ENCODE results near the gene PDZD8.

Gene PDZD8

DNA sequence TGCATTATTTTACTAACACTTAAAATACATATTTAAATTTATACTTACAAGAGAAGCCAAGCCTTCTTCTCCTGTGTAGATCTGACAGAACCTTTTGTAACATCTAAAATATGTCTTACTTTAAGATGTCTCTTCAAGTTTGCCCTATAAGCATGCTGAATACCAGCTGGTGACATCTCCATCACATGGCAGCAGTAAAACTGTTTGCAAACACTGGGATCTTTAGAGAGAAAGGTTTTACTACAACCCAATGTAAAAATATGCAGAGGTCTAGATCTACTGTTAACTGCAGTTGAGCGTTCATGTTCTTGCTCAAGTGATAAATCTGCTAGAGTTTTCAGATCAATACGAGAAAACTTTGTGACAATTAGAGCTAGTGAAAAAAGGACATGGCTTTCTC is 23.2 kb downstream of the PDZD8 start:
- Histone ChIP-seq H3K36me3 (ENCODE audit: insufficient read depth, low read length) (no peaks in the 10 kb centered on the region), H3K4me3 (ENCODE audit: low read length) (no peak overlapping the region)

DNA sequence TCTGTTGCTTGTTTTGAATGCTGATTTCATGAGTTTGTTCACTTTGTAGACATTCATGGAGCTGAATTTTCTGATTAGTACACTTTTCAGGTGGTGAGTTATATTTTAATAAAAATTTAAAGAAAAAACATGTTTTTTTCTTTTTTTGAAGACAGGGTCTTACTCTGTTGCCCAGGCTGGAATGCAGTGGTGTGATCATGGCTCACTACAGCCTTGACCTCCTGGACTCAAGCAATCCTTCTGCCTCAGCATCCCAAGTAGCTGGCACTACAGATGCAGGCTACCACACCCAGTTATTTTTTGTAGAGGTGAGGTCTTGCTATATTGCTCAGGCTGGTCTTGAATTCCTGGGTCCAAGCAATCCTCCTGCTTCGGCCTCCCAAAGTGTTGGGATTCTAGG is 23.7 kb downstream of the PDZD8 start:
- Histone ChIP-seq H3K4me3 (ENCODE audit: low read length) (no peak overlapping the region), H3K36me3 (ENCODE audit: insufficient read depth, low read length) (no peaks in the 10 kb centered on the region), H3K27me3 (ENCODE audit: insufficient read depth, low read length) (no peaks in the 10 kb centered on the region), H2AFZ (ENCODE audit: low read depth, low read length) (no peak overlapping the region), H3K4me1 (ENCODE audit: insufficient read depth, low read length) (no peaks in the 10 kb centered on the region), H3K9me3 (ENCODE audit: low read length) (no peaks in the 10 kb centered on the region)

More for the DNA sequence above, 23.2 kb downstream of the PDZD8 start:
- Histone ChIP-seq H3K9me3 (ENCODE audit: low read length) (no peaks in the 10 kb centered on the region), H2AFZ (ENCODE audit: low read depth, low read length) (no peak overlapping the region), H3K4me1 (ENCODE audit: insufficient read depth, low read length) (no peaks in the 10 kb centered on the region), H3K27me3 (ENCODE audit: insufficient read depth, low read length) (no peaks in the 10 kb centered on the region)

DNA sequence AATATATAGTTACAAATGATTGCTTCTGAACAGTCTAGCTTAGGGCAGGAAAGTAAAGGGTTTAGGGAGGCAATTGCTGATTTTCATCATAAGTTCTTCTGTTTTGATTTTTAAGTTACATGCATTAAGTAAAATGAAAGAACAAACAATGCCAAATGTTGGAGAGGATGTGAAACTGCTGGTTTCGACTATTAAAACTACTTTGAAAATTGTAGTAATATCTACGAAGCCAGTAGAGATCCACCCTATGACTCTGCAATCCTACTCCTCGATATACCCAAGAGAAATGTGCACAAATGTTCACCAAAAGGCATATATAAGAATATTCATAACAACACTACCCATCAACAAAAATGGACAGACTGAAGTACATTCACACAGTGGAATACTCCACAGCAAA is 24.3 kb downstream of the PDZD8 start:
- Histone ChIP-seq H3K27me3 (ENCODE audit: insufficient read depth, low read length) (no peaks in the 10 kb centered on the region), H3K4me1 (ENCODE audit: insufficient read depth, low read length) (no peaks in the 10 kb centered on the region), H3K36me3 (ENCODE audit: insufficient read depth, low read length) (no peaks in the 10 kb centered on the region), H3K9me3 (ENCODE audit: low read length) (no peaks in the 10 kb centered on the region), H3K4me3 (ENCODE audit: low read length) (no peak overlapping the region), H2AFZ (ENCODE audit: low read depth, low read length) (no peak overlapping the region)

DNA sequence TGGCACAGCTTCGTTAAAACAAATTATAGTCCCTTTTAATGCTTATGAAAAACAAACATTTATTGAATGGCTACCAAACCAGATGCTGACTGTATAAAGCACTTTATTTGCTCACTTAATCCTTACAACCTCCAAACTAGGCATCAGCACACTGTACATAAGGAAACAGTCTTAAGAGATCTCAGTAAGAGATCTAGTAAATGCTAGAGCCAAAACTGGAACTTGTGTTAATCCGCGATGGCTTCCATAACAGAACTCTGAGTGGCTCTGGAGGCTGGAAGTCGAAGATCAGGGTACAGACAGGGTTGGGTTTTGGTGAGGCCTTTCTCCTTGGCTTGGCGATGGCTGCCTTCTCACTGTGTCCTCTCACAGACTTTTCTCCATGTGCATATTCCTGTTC is 27.0 kb downstream of the PDZD8 start:
- Histone ChIP-seq H2AFZ (ENCODE audit: low read depth, low read length) (no peak overlapping the region), H3K4me3 (ENCODE audit: low read length) (no peak overlapping the region), H3K9me3 (ENCODE audit: low read length) (no peaks in the 10 kb centered on the region), H3K4me1 (ENCODE audit: insufficient read depth, low read length) (no peaks in the 10 kb centered on the region), H3K27me3 (ENCODE audit: insufficient read depth, low read length) (no peaks in the 10 kb centered on the region), H3K36me3 (ENCODE audit: insufficient read depth, low read length) (no peaks in the 10 kb centered on the region)

DNA sequence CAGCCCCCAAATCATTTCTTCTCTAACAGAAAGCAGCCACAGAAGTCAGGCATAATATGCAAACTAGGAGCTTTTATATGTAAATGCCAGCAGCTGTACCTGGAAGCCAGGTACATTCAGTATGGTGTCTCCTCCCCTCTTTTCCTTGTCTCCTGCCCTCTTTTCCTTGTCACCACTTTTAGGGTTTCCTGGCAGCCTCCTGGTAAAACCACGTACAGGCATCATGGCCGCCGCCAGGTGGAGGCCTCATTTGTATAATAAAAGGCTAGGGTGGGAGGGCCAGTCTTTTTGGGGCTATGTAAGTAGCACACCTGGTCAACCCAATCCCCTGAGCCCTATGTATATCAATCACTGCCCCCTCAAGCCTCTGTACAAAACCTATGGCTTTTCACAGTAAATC is 28.7 kb downstream of the PDZD8 start:
- Histone ChIP-seq H3K9me3 (ENCODE audit: low read length) (no peaks in the 10 kb centered on the region), H3K27me3 (ENCODE audit: insufficient read depth, low read length) (no peaks in the 10 kb centered on the region), H3K4me3 (ENCODE audit: low read length) (no peak overlapping the region), H3K36me3 (ENCODE audit: insufficient read depth, low read length) (no peaks in the 10 kb centered on the region), H2AFZ (ENCODE audit: low read depth, low read length) (no peak overlapping the region), H3K4me1 (ENCODE audit: insufficient read depth, low read length) (no peaks in the 10 kb centered on the region)

DNA sequence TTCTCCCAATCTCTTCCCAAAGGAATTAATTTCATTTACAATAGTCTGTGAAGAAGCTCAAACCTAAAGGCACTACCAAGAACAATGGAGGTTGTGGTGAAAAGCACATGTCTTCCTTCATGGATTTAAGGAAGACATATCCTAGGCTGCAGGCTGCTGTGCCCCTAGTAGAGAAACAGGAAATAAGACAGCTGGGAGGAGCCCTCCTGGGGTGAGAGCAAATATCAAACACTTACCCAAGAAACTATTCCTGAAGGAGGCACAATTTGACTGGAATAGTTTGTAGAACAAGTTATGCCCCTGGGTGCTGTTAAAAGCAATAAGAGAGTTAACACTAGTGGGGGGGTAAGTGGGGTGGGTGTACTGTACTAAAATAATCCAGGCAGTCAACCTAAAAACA is 30.1 kb downstream of the PDZD8 start:
- Histone ChIP-seq H3K36me3 (ENCODE audit: insufficient read depth, low read length) (peaks cover 2% of the 10 kb centered on the region), H3K9me3 (ENCODE audit: low read length) (no peaks in the 10 kb centered on the region), H3K27me3 (ENCODE audit: insufficient read depth, low read length) (no peaks in the 10 kb centered on the region), H2AFZ (ENCODE audit: low read depth, low read length) (no peak overlapping the region), H3K4me1 (ENCODE audit: insufficient read depth, low read length) (no peaks in the 10 kb centered on the region), H3K4me3 (ENCODE audit: low read length) (no peak overlapping the region)

DNA sequence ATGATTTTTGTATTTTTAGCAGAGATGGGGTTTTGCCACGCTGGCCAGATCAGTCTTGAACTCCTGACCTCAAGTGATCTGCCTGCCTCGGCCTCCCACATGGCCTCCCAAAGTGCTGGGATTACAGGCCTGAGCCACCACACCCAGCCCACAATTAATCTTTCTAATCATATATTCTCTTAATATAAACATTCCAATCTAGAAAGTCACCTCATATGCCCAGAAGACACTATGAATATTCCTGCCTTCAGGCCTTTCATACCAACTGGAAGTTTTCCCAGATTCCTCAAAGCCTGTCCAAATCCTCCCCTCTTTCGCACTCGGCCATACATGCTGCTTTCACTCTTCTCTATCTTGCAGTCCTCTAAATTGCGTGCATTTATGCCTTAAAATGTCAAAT is 32.6 kb downstream of the PDZD8 start:
- Histone ChIP-seq H3K9me3 (ENCODE audit: low read length) (no peaks in the 10 kb centered on the region), H3K4me1 (ENCODE audit: insufficient read depth, low read length) (no peaks in the 10 kb centered on the region), H3K4me3 (ENCODE audit: low read length) (no peak overlapping the region), H2AFZ (ENCODE audit: low read depth, low read length) (no peak overlapping the region), H3K36me3 (ENCODE audit: insufficient read depth, low read length) (peaks cover 2% of the 10 kb centered on the region), H3K27me3 (ENCODE audit: insufficient read depth, low read length) (no peaks in the 10 kb centered on the region)

DNA sequence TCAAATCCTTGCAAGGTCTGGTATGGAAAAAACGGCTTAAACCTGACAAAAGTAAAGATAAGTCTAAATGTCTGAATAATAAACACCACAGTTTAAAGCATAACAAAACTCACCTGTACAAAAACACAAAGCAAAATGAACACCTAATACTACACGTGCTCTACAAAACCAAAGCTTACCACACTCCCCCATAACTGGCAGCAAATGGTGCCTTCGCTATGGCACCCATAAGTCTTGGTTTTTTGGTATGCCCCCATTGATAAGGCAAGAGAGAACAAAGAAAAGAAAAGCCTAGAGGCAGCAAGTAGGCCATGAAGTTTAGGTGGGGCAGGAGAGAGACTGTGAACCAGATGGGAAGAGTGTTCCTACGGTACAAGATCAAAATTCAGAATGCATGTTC is 34.2 kb downstream of the PDZD8 start:
- no peaks in the 10 kb centered on the region for H3K4me1 ChIP-seq (ENCODE audit: insufficient read depth, low read length)
- peaks cover 1% of the 10 kb centered on the region for H3K9me3 ChIP-seq (ENCODE audit: low read length)
- H3K27me3 ChIP-seq (ENCODE audit: insufficient read depth, low read length) = no peaks in the 10 kb centered on the region
- peaks cover 5% of the 10 kb centered on the region for H3K36me3 ChIP-seq (ENCODE audit: insufficient read depth, low read length)
- H3K4me3 ChIP-seq (ENCODE audit: low read length) = no peak overlapping the region
- no peak overlapping the region for H2AFZ ChIP-seq (ENCODE audit: low read depth, low read length)

DNA sequence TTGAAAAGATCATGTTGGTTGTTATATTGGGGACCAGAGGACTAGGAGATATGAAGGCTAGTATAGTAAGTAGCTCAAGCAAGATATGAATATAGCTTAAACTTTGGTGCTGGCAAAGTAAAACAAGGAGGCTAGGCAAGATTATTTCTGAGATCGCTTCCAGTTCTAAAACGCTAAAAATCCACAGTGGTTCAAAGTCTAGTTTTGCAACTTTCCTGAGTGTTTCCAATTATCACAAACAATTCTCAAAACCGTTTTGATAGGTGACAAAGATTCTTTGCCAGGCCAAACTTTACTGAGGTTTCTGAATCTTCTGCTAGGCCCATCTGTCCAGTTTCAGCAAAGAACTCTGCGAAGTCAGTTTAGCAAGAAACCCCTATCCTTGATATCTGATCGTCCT is 35.3 kb downstream of the PDZD8 start:
- H3K27me3 ChIP-seq (ENCODE audit: insufficient read depth, low read length) = no peaks in the 10 kb centered on the region
- H3K36me3 ChIP-seq (ENCODE audit: insufficient read depth, low read length) = peaks cover 5% of the 10 kb centered on the region
- H3K4me3 ChIP-seq (ENCODE audit: low read length) = no peak overlapping the region
- no peak overlapping the region for H2AFZ ChIP-seq (ENCODE audit: low read depth, low read length)
- H3K9me3 ChIP-seq (ENCODE audit: low read length) = peaks cover 3% of the 10 kb centered on the region
- H3K4me1 ChIP-seq (ENCODE audit: insufficient read depth, low read length) = no peaks in the 10 kb centered on the region

DNA sequence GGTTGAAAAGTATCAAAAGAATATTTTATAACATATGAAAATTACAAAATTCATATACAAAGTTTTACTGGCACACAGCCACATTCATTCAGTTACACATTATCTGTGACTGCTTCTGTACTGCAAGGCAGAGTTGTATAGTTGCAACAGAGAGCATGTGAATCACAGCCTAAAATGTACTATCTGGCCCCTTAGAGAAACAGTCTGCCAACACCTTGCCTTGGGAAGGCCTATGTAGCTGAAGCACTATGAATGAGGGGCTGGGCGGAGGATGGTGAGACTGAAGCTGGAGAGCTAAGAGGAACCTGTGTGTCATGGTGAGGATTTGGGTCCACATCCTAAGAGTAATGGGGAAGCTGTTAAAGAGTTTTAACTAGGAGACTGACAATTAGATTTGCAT is 35.7 kb downstream of the PDZD8 start:
- no peaks in the 10 kb centered on the region for H3K4me1 ChIP-seq (ENCODE audit: insufficient read depth, low read length)
- H2AFZ ChIP-seq (ENCODE audit: low read depth, low read length) = no peak overlapping the region
- no peak overlapping the region for H3K4me3 ChIP-seq (ENCODE audit: low read length)
- H3K36me3 ChIP-seq (ENCODE audit: insufficient read depth, low read length) = peaks cover 5% of the 10 kb centered on the region
- H3K27me3 ChIP-seq (ENCODE audit: insufficient read depth, low read length) = no peaks in the 10 kb centered on the region
- peaks cover 4% of the 10 kb centered on the region for H3K9me3 ChIP-seq (ENCODE audit: low read length)

DNA sequence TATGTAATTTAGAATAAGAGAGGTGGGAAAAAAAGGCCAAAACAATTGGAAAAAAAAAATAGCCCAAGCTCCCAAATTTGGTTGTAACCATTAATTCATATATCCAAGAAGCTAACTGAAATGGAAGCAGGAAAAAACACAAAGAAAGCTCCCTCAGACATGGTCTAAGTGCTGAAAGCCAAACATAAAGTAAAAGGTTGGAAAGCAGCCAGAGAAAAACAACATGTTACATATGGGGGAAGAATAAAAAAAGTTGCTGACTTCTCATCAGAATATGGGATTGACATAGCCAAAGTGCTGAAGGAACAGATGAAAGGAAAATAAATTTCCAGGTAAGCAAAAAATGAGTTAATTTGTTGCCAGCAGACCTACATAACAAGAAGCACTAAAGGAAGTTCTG is 40.3 kb downstream of the PDZD8 start:
- Histone ChIP-seq H3K36me3 (ENCODE audit: insufficient read depth, low read length) (peaks cover 3% of the 10 kb centered on the region), H3K9me3 (ENCODE audit: low read length) (peaks cover 9% of the 10 kb centered on the region), H3K4me3 (ENCODE audit: low read length) (no peak overlapping the region), H2AFZ (ENCODE audit: low read depth, low read length) (no peak overlapping the region), H3K27me3 (ENCODE audit: insufficient read depth, low read length) (no peaks in the 10 kb centered on the region), H3K4me1 (ENCODE audit: insufficient read depth, low read length) (no peaks in the 10 kb centered on the region)

DNA sequence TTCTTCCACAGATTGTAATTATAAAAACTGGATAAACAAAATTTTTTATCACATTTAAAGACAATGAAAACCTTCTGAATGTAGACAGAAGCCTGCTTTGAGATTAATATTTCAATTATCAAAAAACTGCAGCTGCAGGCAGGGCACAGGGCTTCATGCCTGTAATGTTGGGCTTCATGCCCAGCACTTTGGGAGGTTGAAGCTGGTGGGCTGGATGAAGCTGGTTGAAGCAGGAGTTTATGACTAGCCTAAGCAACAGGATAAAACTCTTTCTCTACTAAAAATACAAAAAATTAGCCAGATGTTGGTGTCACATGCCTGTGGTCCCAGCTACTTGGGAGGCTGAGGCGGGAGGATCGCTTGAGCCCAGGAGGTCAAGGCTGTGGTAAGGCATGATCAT is 41.2 kb downstream of the PDZD8 start:
- Histone ChIP-seq H3K9me3 (ENCODE audit: low read length) (peaks cover 9% of the 10 kb centered on the region), H3K4me1 (ENCODE audit: insufficient read depth, low read length) (no peaks in the 10 kb centered on the region)

DNA sequence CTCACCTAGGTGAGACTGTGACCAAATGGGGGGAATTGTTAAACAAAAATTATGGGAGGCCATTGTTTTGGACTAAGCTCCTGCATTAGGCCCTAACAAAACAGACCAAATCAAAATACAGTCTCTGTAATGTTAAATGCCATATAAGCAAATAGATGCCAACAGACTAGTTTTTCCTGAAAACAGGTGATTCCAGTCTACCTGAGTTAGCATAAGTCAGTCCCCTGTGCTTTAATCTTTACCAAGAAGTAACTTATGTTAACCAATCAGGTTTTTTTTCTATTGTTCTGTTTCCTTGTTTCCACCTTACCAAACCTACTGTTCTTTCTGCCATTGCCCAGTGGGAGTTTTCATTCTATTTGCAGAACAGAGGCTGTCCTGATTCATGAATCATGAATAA is 48.0 kb downstream of the PDZD8 start:
- Histone ChIP-seq H3K9me3 (ENCODE audit: low read length) (peaks cover 3% of the 10 kb centered on the region), H3K27me3 (ENCODE audit: insufficient read depth, low read length) (no peaks in the 10 kb centered on the region), H2AFZ (ENCODE audit: low read depth, low read length) (no peak overlapping the region), H3K36me3 (ENCODE audit: insufficient read depth, low read length) (peaks cover 3% of the 10 kb centered on the region), H3K4me1 (ENCODE audit: insufficient read depth, low read length) (no peaks in the 10 kb centered on the region), H3K4me3 (ENCODE audit: low read length) (no peak overlapping the region)

More for the DNA sequence above, 41.2 kb downstream of the PDZD8 start:
- H3K36me3 ChIP-seq (ENCODE audit: insufficient read depth, low read length) = peaks cover 3% of the 10 kb centered on the region
- H2AFZ ChIP-seq (ENCODE audit: low read depth, low read length) = no peak overlapping the region
- H3K27me3 ChIP-seq (ENCODE audit: insufficient read depth, low read length) = no peaks in the 10 kb centered on the region
- no peak overlapping the region for H3K4me3 ChIP-seq (ENCODE audit: low read length)

DNA sequence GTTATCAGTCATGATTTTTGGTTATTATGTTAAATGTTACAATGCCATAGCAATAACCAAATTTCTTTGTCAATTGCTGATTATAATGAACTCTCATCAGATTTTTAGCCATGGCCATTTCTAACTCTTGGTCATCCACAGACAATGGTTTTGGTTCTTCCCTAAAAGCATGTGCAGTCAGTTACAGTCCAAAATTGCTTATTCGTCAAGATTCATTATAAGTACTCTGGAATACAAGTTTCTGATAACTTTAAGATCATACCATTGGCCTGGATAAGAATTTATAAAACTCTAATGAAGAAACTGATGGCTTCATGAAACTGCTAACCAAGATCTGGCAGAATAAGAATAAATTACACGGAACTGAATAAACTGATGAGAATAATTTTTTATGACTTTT is 50.9 kb downstream of the PDZD8 start:
- Histone ChIP-seq H3K4me1 (ENCODE audit: insufficient read depth, low read length) (no peaks in the 10 kb centered on the region), H3K27me3 (ENCODE audit: insufficient read depth, low read length) (no peaks in the 10 kb centered on the region), H3K9me3 (ENCODE audit: low read length) (peaks cover 3% of the 10 kb centered on the region), H3K4me3 (ENCODE audit: low read length) (no peak overlapping the region), H3K36me3 (ENCODE audit: insufficient read depth, low read length) (peaks cover 3% of the 10 kb centered on the region), H2AFZ (ENCODE audit: low read depth, low read length) (no peak overlapping the region)

Measured in neuron (in vitro differentiated cells).